ENCODE data around the gene ACP1. TPM values are rescaled to one million over a fixed set of nuclear protein-coding genes. Genes with fewer than 3 reads are reported as not detected.
"Not testable (repeated sequence)": the region's sequence is repeated elsewhere in the genome, so short reads cannot be mapped to it uniquely, and the experiment has no call there.

ACP1 gene
- total RNA-seq, 1 donor from 2014 or later, result 101 TPM

GRCh38 chr2:314561-315336 lies 50.0 kb downstream of the ACP1 start:
- no peak for DNase-seq

GRCh38 chr2:315925-316324 lies 51.2 kb downstream of the ACP1 start:
- not testable (repeated sequence) for DNase-seq

- no peak for DNase-seq
Observed at GRCh38 chr2:316381-316780, 51.6 kb downstream of the ACP1 start.

GRCh38 chr2:317501-318424 lies 53.0 kb downstream of the ACP1 start:
- no peak for DNase-seq

GRCh38 chr2:319059-319600 lies 54.4 kb downstream of the ACP1 start:
- no peak for DNase-seq

- DNase-seq, result no peak
Observed at GRCh38 chr2:320561-320960, 55.8 kb downstream of the ACP1 start.

GRCh38 chr2:322326-322725 lies 57.6 kb downstream of the ACP1 start:
- DNase-seq, result no peak

GRCh38 chr2:323035-323434 lies 58.3 kb downstream of the ACP1 start:
- no peak for DNase-seq

Other genes starting within 250 kb of the ACP1 start
- gene FAM110C, start 218.4 kb upstream of the ACP1 start, total RNA-seq, result 3.1 TPM
- 87.8 TPM for gene SH3YL1, start 915 bp upstream of the ACP1 start, total RNA-seq
- 2.0 TPM for gene ALKAL2, start 23.1 kb downstream of the ACP1 start, total RNA-seq

Measured in occipital lobe (tissue), 2 donors.